Suppressor macrophage treated with lipopolysaccharide for 4 hours (primary cell): ENCODE results near the gene PDE6D.

Experiments
- DNase-seq: peaks from one replicate; pipeline ENCODE4 v3.0.0-alpha.2; 2020

PDE6D gene

GRCh38 chr2:231706731-231707624 is 74.1 kb downstream of the PDE6D start:
- DNase-seq, result peak; percentile 99

DNA sequence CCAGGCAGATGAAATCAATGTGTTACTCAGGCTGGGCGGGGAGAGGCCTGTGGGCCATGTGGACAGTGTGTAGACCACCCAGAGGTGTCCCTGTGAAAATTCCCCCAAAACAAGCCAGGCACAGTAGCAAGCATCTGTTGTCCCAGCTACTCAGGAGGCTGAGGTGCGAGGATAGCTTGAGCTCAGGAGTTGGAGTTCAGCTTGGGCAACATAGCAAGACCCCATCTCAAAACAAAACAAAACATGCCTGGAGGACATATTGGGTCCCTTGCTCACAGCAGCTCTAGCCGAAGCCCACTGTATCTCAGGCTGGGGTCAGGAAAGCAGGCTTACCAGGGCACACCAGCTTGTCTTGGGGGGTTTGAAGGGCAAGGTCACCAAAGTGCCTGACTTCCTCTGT is 77.1 kb downstream of the PDE6D start:
- no peak for DNase-seq

DNA sequence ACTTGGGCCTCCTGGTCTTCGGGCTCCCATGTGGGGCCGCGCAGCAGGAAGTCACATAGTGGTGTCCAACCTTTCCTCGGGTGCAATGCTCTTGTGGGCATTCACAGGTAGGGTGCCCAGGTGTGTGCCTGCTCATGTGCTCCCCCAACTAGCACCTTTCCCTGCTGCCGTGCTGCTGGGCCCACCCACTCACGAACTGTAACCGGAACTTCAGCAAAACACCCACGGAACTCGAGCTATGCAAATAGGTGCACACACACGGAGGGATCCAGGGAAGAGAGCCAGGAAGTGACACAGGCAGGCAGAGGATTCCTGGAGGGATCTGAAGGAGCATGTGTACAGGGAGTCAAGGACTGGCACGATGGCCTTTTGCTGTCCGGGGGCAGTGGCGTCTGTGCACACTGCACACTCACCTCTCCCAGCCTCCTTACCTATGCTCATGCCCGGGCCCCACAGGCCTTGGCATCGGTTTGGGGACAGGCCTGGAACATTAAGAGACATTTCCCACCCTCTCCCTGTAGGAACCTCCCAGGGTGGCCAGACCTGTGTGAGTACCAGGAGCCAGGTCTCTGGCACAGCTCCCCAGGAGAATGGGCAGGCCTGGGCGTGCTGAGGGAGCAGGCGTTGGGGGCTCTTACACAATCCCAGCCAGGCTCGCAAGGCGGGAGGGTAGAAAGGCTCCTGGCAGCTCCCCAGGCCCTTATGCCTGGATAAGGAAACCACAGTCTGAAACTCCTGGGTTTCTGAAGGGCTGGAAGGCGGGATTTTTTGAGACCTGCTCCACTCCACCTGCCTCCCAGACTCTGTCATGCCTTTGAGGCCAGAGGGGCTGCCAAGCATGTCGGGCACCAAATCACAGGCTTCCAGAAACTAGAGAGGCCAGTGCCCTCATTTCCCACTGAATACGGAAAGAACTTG is 79.4 kb downstream of the PDE6D start:
- DNase-seq, result no peak

DNA sequence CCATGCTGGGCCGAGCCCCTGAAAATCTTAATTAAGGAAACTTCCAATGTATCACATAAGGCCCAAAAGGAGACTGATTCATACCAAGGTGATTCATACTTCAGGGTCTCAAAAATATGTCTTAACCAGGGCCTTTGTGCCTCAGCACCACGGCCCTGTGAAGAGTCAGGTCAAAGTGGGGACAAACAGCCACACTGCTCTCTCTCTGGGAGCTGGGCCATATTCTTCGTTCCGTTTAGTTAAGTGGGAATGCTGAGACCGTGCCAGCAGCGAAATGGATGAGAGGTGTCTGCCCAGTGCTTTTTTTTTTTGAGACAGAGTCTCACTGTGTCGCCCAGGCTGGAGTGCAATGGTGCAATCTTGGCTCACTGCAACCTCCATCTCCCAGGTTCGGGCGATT is 82.1 kb downstream of the PDE6D start:
- DNase-seq, result no peak

GRCh38 chr2:231696004-231696367 is 85.1 kb downstream of the PDE6D start:
- no peak for DNase-seq

GRCh38 chr2:231693956-231694355 is 87.1 kb downstream of the PDE6D start:
- DNase-seq, result no peak

DNA sequence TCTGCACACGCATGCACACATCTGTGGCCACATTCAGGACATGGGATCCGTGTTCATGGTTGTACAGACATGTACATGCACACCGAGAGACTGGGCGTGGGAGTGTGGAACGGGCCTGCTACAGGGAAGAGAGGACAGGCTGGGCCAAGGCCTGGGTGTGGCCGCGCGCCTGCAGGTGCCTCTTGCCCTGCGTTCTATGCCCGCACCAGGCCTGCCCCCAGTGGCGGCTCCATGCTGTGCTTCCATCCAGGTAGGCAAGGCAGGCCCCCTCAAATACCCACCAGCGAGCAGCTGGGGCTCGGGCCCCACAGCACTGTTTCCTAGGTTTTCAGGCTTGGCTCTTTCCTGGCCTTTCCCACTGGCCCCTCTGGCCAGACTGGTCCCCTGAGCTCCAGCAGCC is 88.2 kb downstream of the PDE6D start:
- no peak for DNase-seq

DNA sequence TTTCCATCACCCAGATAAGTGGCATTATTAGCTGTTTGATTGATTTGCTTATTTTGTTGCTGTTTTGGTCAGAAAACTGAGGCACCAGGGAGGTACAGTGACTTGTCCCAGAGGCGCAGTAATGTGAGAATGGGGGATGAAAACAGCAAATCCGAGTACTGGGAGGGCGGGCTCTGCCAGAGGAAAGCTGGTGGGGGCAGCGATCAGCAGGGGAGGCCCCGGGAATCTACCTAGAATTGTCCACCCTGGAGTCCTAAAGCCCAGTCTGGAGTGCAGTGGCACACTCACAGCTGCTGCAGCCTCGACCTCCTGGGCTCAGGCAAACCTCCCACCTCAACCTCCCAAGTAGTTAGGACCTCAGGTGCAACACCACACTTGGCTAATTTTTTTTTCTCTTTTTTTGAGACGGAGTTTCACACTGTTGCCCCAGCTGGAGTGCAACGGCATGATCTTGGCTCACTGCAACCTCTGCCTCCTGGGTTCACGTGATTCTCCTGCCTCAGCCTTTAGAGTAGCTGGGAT is 89.8 kb downstream of the PDE6D start:
- no peak for DNase-seq

- DNase-seq, result no peak
These were observed 91.8 kb downstream of the PDE6D start for GRCh38 chr2:231689124-231689893.

DNA sequence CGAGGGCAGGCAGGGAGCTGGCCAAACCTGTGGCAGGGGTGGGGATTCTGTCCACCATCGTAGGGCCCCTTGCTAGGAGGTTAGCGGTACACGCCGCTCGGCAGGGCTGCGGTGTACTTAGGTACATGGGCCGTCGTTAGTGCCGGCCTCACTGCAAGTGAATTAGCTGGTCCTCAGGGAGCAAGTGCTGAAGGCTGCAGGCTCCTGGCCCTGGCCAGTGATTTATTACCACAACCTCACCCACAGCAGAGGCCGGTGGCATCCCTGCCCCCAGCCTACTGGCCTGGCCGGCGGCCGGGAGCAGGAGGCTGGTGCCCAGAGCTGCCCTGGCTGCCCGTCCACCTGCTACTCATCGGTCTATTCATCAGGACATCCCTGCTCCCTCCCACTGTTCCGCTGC is 92.4 kb downstream of the PDE6D start:
- no peak for DNase-seq

- DNase-seq, result no peak
These were observed 93.1 kb downstream of the PDE6D start for GRCh38 chr2:231687961-231688360.

- peak; percentile 70 for DNase-seq
These were observed 93.8 kb downstream of the PDE6D start for GRCh38 chr2:231687133-231687852.

- no peak for DNase-seq
These were observed 94.6 kb downstream of the PDE6D start for GRCh38 chr2:231686192-231687100.

DNA sequence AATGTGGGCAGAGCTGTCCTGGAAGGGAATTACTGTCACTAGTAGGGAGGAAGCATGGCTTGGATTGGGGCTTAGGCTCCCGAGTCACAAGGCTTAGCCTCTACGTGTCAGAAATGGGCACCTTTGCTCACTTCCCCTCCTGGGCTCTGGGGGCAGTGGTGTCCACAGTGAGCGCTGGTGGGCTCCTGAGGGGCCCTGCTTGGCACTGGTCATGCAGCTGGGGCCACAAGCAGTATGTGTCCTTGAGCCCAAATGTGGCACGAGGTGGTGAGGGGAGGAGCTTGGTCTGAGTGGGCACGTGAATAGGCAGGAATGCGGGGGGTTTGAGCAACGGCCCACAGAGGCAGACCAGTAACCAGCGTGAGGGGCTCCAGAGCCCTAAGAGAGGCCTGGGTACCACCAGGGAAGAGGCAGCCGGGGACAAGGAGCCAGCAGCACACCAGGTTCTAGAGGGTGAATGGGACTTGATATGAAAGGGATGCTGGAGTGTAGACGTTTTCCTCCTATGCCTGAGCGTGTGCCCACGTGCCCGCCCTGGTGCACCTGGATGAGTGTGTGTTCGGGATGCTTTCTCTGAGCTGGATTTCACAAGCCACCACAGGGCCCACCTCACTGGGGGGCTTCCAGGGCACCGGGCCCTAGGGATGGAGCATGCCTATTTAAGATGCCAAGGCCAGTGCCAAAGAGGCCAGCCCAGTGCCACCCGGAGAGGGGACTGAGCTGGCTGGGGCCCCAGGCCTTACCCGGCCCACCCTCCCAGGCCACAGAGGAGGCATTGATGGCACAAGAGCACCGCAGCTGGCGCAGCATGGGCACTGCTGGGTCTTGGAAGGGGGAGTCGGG is 95.5 kb downstream of the PDE6D start:
- no peak for DNase-seq

GRCh38 chr2:231684314-231685223 is 96.5 kb downstream of the PDE6D start:
- DNase-seq, result no peak

DNA sequence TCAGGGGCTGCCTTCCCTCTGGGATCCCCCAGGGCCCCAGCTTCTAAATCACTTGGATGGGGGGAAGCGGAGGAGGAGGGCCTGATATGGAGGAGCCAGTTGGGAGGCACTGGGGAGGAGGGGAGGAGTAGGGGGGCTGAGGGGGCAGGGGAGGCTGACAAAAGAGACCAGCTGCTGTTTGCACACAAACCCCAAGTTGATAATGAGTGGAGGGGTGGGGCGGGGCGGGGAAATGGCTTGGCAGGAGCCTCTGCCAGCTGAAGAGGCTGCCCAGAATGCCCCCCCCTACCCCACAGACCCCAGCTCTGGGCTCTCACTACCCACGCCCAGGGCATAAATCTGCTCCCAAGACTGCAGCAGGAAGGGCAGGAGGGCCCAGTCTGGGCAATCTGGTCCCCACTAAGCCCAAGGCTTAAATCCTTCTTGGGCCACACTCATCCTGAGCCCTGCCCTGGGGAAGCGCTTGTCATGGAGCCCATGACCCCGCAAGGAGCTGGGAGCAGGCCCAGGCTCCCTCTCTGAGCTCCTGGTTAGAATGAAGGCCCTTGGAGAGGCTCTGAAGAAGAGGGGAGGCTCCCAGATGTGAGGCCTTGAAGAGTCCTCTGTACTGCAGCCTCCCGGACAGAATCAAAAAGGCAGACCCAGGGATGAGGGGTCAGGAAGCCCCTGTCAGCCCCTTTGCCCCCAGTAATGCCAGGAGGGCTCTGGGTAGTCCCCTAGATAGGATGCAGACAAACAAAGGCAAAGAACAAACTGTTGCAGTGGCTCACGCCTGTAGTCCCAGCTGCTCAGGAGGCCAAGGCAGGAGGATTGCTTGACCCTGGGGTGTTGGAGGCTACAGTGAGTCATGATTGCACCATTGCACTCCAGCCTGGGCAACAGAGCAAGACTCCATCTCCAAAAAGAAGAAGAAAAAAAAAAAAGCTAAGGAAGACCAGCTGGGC is 97.5 kb downstream of the PDE6D start:
- no peak for DNase-seq

- DNase-seq, result no peak
These were observed 98.3 kb downstream of the PDE6D start for GRCh38 chr2:231682603-231683291.
